ENCODE measurements around the gene AXL.
"Not testable (repeated sequence)": the region's sequence is repeated elsewhere in the genome, so short reads cannot be mapped to it uniquely, and the experiment has no call there.

AXL gene

DNA sequence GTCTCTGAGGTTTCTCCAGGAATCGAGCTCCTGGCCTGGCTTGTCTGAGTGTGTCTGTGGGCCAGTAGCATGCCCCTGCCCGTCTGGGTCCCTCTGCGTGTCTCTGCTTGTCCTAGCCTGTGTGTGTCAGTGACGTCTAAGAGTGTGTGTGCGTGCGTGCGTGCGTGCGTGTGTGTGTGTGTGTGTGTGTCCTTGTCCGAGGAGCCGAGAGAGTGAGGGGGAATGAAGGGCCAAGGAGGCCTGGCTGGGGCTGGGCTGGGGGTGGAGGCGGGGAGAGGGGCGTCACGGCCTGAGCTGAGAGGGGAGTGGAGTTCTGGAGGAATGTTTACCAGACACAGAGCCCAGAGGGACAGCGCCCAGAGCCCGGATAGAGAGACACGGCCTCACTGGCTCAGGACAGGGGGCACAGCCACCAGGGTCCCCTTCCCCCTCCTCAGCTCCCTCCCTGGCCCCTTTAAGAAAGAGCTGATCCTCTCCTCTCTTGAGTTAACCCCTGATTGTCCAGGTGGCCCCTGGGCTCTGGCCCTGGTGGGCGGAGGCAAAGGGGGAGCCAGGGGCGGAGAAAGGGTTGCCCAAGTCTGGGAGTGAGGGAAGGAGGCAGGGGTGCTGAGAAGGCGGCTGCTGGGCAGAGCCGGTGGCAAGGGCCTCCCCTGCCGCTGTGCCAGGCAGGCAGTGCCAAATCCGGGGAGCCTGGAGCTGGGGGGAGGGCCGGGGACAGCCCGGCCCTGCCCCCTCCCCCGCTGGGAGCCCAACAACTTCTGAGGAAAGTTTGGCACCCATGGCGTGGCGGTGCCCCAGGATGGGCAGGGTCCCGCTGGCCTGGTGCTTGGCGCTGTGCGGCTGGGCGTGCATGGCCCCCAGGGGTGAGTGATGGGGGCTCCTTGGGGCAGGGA, at the start of gene AXL:
Gene AXL, plus strand, starts transcription at position 609 of the 893 bp plus-strand sequence. Its CDS starts 170 bp downstream, at position 779.
- H3K27ac Mint-ChIP-seq = peak within 1 kb of the TSS; percentile 16
- H3K4me3 Mint-ChIP-seq = no peak within 1 kb of the TSS
- intact Hi-C loops (cut with micrococcal nuclease) = no loop called here
- H3K36me3 Mint-ChIP-seq (ENCODE audit: low read depth) = no peaks in the 10 kb centered on the region
- H3K4me1 Mint-ChIP-seq (ENCODE audit: low read depth) = peaks cover 53% of the 10 kb centered on the region
- peaks cover 70% of the 10 kb centered on the region for H3K27me3 Mint-ChIP-seq
- no peaks in the 10 kb centered on the region for H3K9me3 Mint-ChIP-seq

- peaks cover 18% of the 10 kb centered on the region for H3K36me3 Mint-ChIP-seq (ENCODE audit: low read depth)
- intact Hi-C loops (cut with micrococcal nuclease) = no loop called here
- H3K4me1 Mint-ChIP-seq (ENCODE audit: low read depth) = peaks cover 48% of the 10 kb centered on the region
- peak overlapping the region; percentile 62 for H3K27ac Mint-ChIP-seq
- no peaks in the 10 kb centered on the region for H3K9me3 Mint-ChIP-seq
- H3K27me3 Mint-ChIP-seq = no peaks in the 10 kb centered on the region
- H3K4me3 Mint-ChIP-seq = no peak overlapping the region
Measured at GRCh38 chr19:41172297-41173164, 46.5 kb upstream of the AXL start.

- Mint-ChIP-seq H3K27me3 (no peaks in the 10 kb centered on the region), H3K27ac (peak overlapping the region; percentile 84), H3K4me3 (peak overlapping the region; percentile 77), H3K9me3 (no peaks in the 10 kb centered on the region), H3K4me1 (ENCODE audit: low read depth) (peaks cover 48% of the 10 kb centered on the region), H3K36me3 (ENCODE audit: low read depth) (peaks cover 5% of the 10 kb centered on the region)
- intact Hi-C loops (cut with micrococcal nuclease) = no loop called here
Measured at GRCh38 chr19:41174297-41174928, 44.6 kb upstream of the AXL start.

GRCh38 chr19:41175801-41176777, 42.9 kb upstream of the AXL start:
- Mint-ChIP-seq H3K4me3 (peak overlapping the region; percentile 77), H3K4me1 (ENCODE audit: low read depth) (peaks cover 48% of the 10 kb centered on the region), H3K27me3 (no peaks in the 10 kb centered on the region), H3K36me3 (ENCODE audit: low read depth) (peaks cover 5% of the 10 kb centered on the region), H3K27ac (peak overlapping the region; percentile 84), H3K9me3 (no peaks in the 10 kb centered on the region)
- intact Hi-C loops (cut with micrococcal nuclease) = no loop called here

DNA sequence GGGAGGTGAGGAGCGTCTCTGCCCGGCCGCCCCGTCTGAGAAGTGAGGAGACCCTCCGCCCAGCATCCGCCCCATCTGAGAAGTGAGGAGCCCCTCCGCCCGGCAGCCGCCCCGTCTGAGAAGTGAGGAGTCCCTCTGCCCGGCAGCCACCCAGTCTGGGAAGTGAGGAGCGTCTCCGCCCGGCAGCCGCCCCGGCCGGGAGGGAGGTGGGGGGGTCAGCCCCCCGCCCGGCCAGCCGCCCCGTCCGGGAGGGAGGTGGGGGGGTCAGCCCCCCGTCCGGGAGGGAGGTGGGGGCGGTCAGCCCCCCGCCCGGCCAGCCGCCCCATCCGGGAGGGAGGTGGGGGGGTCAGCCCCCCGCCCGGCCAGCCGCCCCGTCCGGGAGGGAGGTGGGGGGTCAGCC, 38.9 kb upstream of the AXL start:
- H3K36me3 Mint-ChIP-seq (ENCODE audit: low read depth); H3K27me3 Mint-ChIP-seq; H3K27ac Mint-ChIP-seq; H3K4me3 Mint-ChIP-seq; H3K9me3 Mint-ChIP-seq; intact Hi-C loops (cut with micrococcal nuclease): not testable (repeated sequence)
- H3K4me1 Mint-ChIP-seq (ENCODE audit: low read depth) = peaks cover 28% of the 10 kb centered on the region

- H3K27ac Mint-ChIP-seq = peak overlapping the region; percentile 4
- H3K27me3 Mint-ChIP-seq = peaks cover 7% of the 10 kb centered on the region
- no peak overlapping the region for H3K4me3 Mint-ChIP-seq
Measured at GRCh38 chr19:41186971-41187883, 31.8 kb upstream of the AXL start.

DNA sequence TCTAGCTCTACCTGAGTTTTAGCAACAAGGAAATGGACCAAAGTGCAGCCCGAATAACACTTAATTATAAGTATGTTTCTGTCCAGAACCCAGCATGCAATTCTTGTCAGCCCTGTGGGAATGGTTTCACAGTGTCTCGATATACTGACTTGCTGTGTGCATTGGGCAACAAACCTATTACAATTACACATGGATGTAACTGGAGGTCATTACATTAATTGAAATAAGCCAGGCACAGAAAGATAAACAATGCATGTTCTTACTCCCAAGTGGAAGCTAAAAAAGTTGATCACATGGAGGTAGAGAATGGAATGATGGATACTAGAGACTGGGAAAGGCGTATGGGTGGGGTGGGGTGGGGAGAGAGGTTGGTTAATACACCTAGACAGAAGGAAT, 31.1 kb upstream of the AXL start:
- H3K27ac Mint-ChIP-seq = no peak overlapping the region
- intact Hi-C loops (cut with micrococcal nuclease) = no loop called here
- peaks cover 3% of the 10 kb centered on the region for H3K36me3 Mint-ChIP-seq (ENCODE audit: low read depth)
- peaks cover 7% of the 10 kb centered on the region for H3K27me3 Mint-ChIP-seq
- no peaks in the 10 kb centered on the region for H3K9me3 Mint-ChIP-seq
- no peak overlapping the region for H3K4me3 Mint-ChIP-seq
- H3K4me1 Mint-ChIP-seq (ENCODE audit: low read depth) = peaks cover 40% of the 10 kb centered on the region

More at GRCh38 chr19:41186971-41187883, 31.8 kb upstream of the AXL start:
- peaks cover 34% of the 10 kb centered on the region for H3K4me1 Mint-ChIP-seq (ENCODE audit: low read depth)
- no peaks in the 10 kb centered on the region for H3K36me3 Mint-ChIP-seq (ENCODE audit: low read depth)
- H3K9me3 Mint-ChIP-seq = no peaks in the 10 kb centered on the region
- intact Hi-C loops (cut with micrococcal nuclease) = no loop called here

GRCh38 chr19:41189425-41190065, 29.5 kb upstream of the AXL start:
- H3K4me3 Mint-ChIP-seq = no peak overlapping the region
- intact Hi-C loops (cut with micrococcal nuclease) = no loop called here
- H3K4me1 Mint-ChIP-seq (ENCODE audit: low read depth) = peaks cover 45% of the 10 kb centered on the region
- H3K9me3 Mint-ChIP-seq = no peaks in the 10 kb centered on the region
- H3K36me3 Mint-ChIP-seq (ENCODE audit: low read depth) = peaks cover 20% of the 10 kb centered on the region
- H3K27ac Mint-ChIP-seq = peak overlapping the region; percentile 12
- H3K27me3 Mint-ChIP-seq = peaks cover 7% of the 10 kb centered on the region

DNA sequence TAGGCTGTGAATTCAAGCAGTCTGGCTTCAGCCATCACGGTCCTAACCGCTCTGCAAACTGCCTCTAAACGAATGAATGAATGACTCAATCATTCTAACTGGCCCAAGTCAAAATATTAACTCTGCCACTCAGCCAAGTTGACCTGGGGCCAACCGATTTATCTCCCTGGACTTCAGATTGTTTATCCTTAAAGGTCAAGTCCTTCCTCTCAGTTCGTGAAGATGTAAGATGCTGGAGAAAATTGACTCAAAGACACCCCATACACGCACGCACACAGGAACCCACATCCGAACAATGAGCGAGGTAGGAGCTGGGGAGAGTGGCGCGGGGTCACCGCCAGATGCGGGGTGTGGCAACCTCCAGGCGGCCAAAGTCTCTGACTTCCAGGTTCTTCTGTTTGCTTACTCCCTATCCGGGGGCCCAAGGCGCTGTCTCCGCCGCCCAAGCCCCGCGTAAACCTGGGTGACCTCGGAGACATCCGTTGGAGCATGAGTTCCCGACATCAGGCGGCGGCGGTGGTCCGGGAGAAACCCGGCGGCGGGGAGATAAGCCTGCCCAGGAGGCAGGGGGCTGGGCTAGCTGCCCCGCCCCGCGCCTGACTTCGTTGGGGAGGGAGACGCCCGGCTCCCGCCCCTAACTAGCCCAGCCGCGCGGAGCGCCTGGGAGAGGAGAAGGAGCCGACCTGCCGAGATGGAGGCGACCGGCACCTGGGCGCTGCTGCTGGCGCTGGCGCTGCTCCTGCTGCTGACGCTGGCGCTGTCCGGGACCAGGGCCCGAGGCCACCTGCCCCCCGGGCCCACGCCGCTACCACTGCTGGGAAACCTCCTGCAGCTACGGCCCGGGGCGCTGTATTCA, 26.2 kb upstream of the AXL start, which contains the start of gene CYP2S1:
Gene CYP2S1, plus strand, starts transcription at position 646 of the 856 bp plus-strand sequence. Its CDS starts 46 bp downstream, at position 692.
- Mint-ChIP-seq H3K4me3 (peak within 1 kb of the TSS; percentile 97), H3K4me1 (ENCODE audit: low read depth) (peaks cover 69% of the 10 kb centered on the region), H3K27ac (peak within 1 kb of the TSS; percentile 85), H3K9me3 (no peaks in the 10 kb centered on the region), H3K27me3 (peaks cover 4% of the 10 kb centered on the region), H3K36me3 (ENCODE audit: low read depth) (peaks cover 50% of the 10 kb centered on the region)
- intact Hi-C loops (cut with micrococcal nuclease) = no loop called here

- Mint-ChIP-seq H3K9me3 (no peaks in the 10 kb centered on the region), H3K27ac (peak overlapping the region; percentile 85), H3K27me3 (peaks cover 4% of the 10 kb centered on the region), H3K36me3 (ENCODE audit: low read depth) (peaks cover 57% of the 10 kb centered on the region), H3K4me3 (peak overlapping the region; percentile 97), H3K4me1 (ENCODE audit: low read depth) (peaks cover 74% of the 10 kb centered on the region)
- intact Hi-C loops (cut with micrococcal nuclease) = no loop called here
Measured at GRCh38 chr19:41193430-41194156, 25.4 kb upstream of the AXL start.

- Mint-ChIP-seq H3K4me1 (ENCODE audit: low read depth) (peaks cover 80% of the 10 kb centered on the region), H3K9me3 (no peaks in the 10 kb centered on the region), H3K36me3 (ENCODE audit: low read depth) (peaks cover 63% of the 10 kb centered on the region), H3K27ac (peak overlapping the region; percentile 85), H3K4me3 (peak overlapping the region; percentile 97), H3K27me3 (peaks cover 4% of the 10 kb centered on the region)
- intact Hi-C loops (cut with micrococcal nuclease) = no loop called here
Measured at GRCh38 chr19:41194157-41194552, 24.9 kb upstream of the AXL start.

Data from dendritic cell treated with granulocyte-macrophage colony-stimulating factor and Interleukin-4, amounts not matched to agents 40 ng/mL and 50 ng/mL, for 4 days (primary cell).